HCT116 (cell line): Measurements from ENCODE around the gene CAMK2A. TPM values are rescaled to one million over a fixed set of nuclear protein-coding genes. Genes with fewer than 3 reads are reported as not detected.

Source experiments
- ATAC-seq: fragments of 200-7000 bp; cut with Tn5 transposase; 2 replicates; pipeline ENCODE4 v1.9.1; 2020; ENCODE audit warnings: mild to moderate bottlenecking, moderate library complexity
- BruUV-seq: library from RNA; stranded (reverse); fragments of 400-500 nt; replicated peaks from 2 replicates; lab custom pipeline; 2021; lab: Mats Ljungman, UMichigan
- CTCF ChIA-PET: fragments of 300-600 bp; sonication (Branson Sonifier 250); formaldehyde crosslinking; loops from one replicate; lab custom pipeline; 2021; ENCODE audit warnings: antibody characterized with exemption; lab: Charles Lee
- POLR2A ChIA-PET: fragments of 300-600, 350-600 bp; sonication (Branson Sonifier 250); formaldehyde crosslinking; loops from one replicate; lab custom pipeline; 2021; ENCODE audit warnings: antibody characterized with exemption; lab: Charles Lee
- RAD21 ChIA-PET, 2 experiments: fragments of 300-600 bp; sonication (Branson Sonifier 250); formaldehyde crosslinking; loops; one replicate each; lab custom pipeline; 2023; ENCODE audit warnings: low total read pairs in 2 of 2; ENCODE audit not compliant: uncharacterized antibody in 2 of 2, unreplicated experiment in 2 of 2, low non-redundant PET in 1 of 2; lab: Charles Lee
- DNase-seq: peaks from one replicate; pipeline ENCODE4 v3.0.0-alpha.2; 2010; ENCODE audit warnings: low read depth, low spot score
- H2AFZ ChIP-seq: fragments of 200-600 bp; shearing (Covaris generic), sonication (generic); 2 replicates; pipeline ENCODE4 v1.6.1; 2017; ENCODE audit warnings: low read depth, mixed run types, mixed read lengths, antibody characterized with exemption, low read length; ENCODE audit not compliant: poor library complexity, severe bottlenecking
- H3K27ac ChIP-seq: 2 replicates; pipeline ENCODE4 v1.5.1; 2012; ENCODE audit warnings: low read depth, low read length
- H3K27me3 ChIP-seq: fragments of 200-600 bp; sonication (generic); 2 replicates; pipeline ENCODE4 v1.6.1; 2016; ENCODE audit warnings: mixed run types, low read length, mixed read lengths; ENCODE audit not compliant: insufficient read depth
- H3K36me3 ChIP-seq, 2 experiments: fragments of 200-500 bp in 1 of 2; fragments of 200-600 bp in 1 of 2; sonication (Bioruptor generic) in 1 of 2; sonication (generic) in 1 of 2; 2 replicates each; pipeline versions ENCODE4 v1.5.1 to v1.6.1; 2014 to 2016; ENCODE audit warnings: low read length in 2 of 2, inconsistent platforms in 1 of 2, mixed read lengths in 1 of 2, mixed run types in 1 of 2; ENCODE audit not compliant: insufficient read depth in 2 of 2, control insufficient read depth in 1 of 2
- H3K4me1 ChIP-seq, 2 experiments: fragments of 200-600 bp in 1 of 2; sonication (generic) in 1 of 2; 2 replicates each; pipeline versions ENCODE4 v1.5.1 to v1.6.1; 2012 to 2017; ENCODE audit warnings: low read length in 2 of 2, inconsistent platforms in 1 of 2, mild to moderate bottlenecking in 1 of 2, mixed read lengths in 1 of 2, mixed run types in 1 of 2, moderate library complexity in 1 of 2; ENCODE audit not compliant: insufficient read depth in 2 of 2, control insufficient read depth in 1 of 2
- H3K4me2 ChIP-seq: fragments of 200-600 bp; sonication (generic); 2 replicates; pipeline ENCODE4 v1.6.1; 2017; ENCODE audit warnings: mixed run types, low read length, mixed read lengths
- H3K4me3 ChIP-seq, 2 experiments: fragments of 200-600 bp in 1 of 2; sonication (generic) in 1 of 2; replicated peaks in 1 of 2; 2 replicates each; pipeline ENCODE4 v1.5.1; 2011 to 2016; ENCODE audit warnings: low read length in 2 of 2, control low read depth in 1 of 2, low read depth in 1 of 2, mild to moderate bottlenecking in 1 of 2, mixed read lengths in 1 of 2, mixed run types in 1 of 2
- H3K79me2 ChIP-seq: fragments of 200-600 bp; sonication (generic); 2 replicates; pipeline ENCODE4 v1.6.1; 2017; ENCODE audit warnings: mild to moderate bottlenecking, mixed run types, low read length, moderate library complexity, mixed read lengths; ENCODE audit not compliant: insufficient read depth
- H3K9ac ChIP-seq: fragments of 200-600 bp; sonication (generic); 2 replicates; pipeline ENCODE4 v1.6.1; 2016; ENCODE audit warnings: low read length, mixed read lengths
- H3K9me2 ChIP-seq: fragments of 200-600 bp; sonication (generic), shearing (Covaris generic); 2 replicates; pipeline ENCODE4 v1.6.1; 2017; ENCODE audit warnings: mixed run types, mild to moderate bottlenecking, moderate library complexity; ENCODE audit not compliant: insufficient read depth
- H3K9me3 ChIP-seq, 2 experiments: fragments of 200-500 bp in 1 of 2; fragments of 200-600 bp in 1 of 2; sonication (Bioruptor generic) in 1 of 2; sonication (generic) in 1 of 2; 2 replicates each; pipeline ENCODE4 v1.6.1; 2014 to 2017; ENCODE audit warnings: low read length in 2 of 2, mixed read lengths in 2 of 2, inconsistent platforms in 1 of 2, low read depth in 1 of 2, mild to moderate bottlenecking in 1 of 2, mixed run types in 1 of 2, moderate library complexity in 1 of 2; ENCODE audit not compliant: control insufficient read depth in 1 of 2, insufficient read depth in 1 of 2
- H4K20me1 ChIP-seq: fragments of 200-600 bp; sonication (generic), shearing (Covaris generic); 2 replicates; pipeline ENCODE4 v1.6.1; 2017; ENCODE audit warnings: mixed run types, mild to moderate bottlenecking, moderate library complexity; ENCODE audit not compliant: insufficient read depth
- CEBPB ChIP-seq: IDR thresholded peaks from 2 replicates; pipeline ENCODE4 v1.6.1; 2012; ENCODE audit warnings: low read depth
- EGR1 ChIP-seq: IDR thresholded peaks from 2 replicates; pipeline ENCODE4 v1.6.1; 2012; ENCODE audit warnings: low read depth
- ELF1 ChIP-seq: IDR thresholded peaks from 2 replicates; pipeline ENCODE4 v1.6.1; 2012; ENCODE audit warnings: low read depth, borderline replicate concordance
- EZH2phosphoT487 ChIP-seq: fragments of 200-600 bp; IDR thresholded peaks from 2 replicates; pipeline ENCODE4 v1.6.1; 2018; ENCODE audit warnings: antibody characterized with exemption, borderline replicate concordance
- FOSL1 ChIP-seq: IDR thresholded peaks from 2 replicates; pipeline ENCODE4 v1.6.1; 2012; ENCODE audit warnings: low read depth
- JUND ChIP-seq: IDR thresholded peaks from 2 replicates; pipeline ENCODE4 v1.6.1; 2012
- POLR2AphosphoS5 ChIP-seq: IDR thresholded peaks from 2 replicates; pipeline ENCODE4 v1.6.1; 2011; ENCODE audit warnings: mild to moderate bottlenecking, low read depth, low read length, moderate library complexity
- RAD21 ChIP-seq: IDR thresholded peaks from 2 replicates; pipeline ENCODE4 v1.6.1; 2012; ENCODE audit warnings: low read depth, mild to moderate bottlenecking
- SP1 ChIP-seq: IDR thresholded peaks from 2 replicates; pipeline ENCODE4 v1.6.1; 2012; ENCODE audit warnings: low read depth
- TCF7L2 ChIP-seq: IDR thresholded peaks from 2 replicates; pipeline ENCODE4 v1.7.0; 2011; ENCODE audit warnings: borderline replicate concordance, inconsistent platforms; ENCODE audit not compliant: insufficient read depth, insufficient read length; ENCODE audit errors: extremely low read depth
- YY1 ChIP-seq: IDR thresholded peaks from 2 replicates; pipeline ENCODE4 v1.6.1; 2011; ENCODE audit warnings: low read length, low read depth, moderate library complexity, mild to moderate bottlenecking; ENCODE audit not compliant: insufficient replicate concordance; ENCODE audit errors: extremely low read depth
- ZFX ChIP-seq: fragments of 450-650 bp; IDR thresholded peaks from 2 replicates; pipeline ENCODE4 v1.6.1; 2017
- intact Hi-C: fragments of 100-400 bp; cut with micrococcal nuclease; formaldehyde crosslinking; loops from 2 replicates; pipeline ENCODE4 v1.10.0; 2022
- total RNA-seq: library from RNA; stranded (reverse); gene quantifications from one replicate; pipeline ENCODE4 v1.2.1, GENCODE V29; 2021; ENCODE audit not compliant: unreplicated experiment
- TF ChIP-seq, protein P1 (sequence below): IDR thresholded peaks from 2 replicates; pipeline ENCODE4 v1.6.1; 2011; ENCODE audit warnings: mild to moderate bottlenecking, low read length, moderate library complexity; ENCODE audit not compliant: insufficient replicate concordance; ENCODE audit errors: extremely low read depth
- TF ChIP-seq, protein P2 (sequence below): IDR thresholded peaks from 2 replicates; pipeline ENCODE4 v1.6.1; 2012; ENCODE audit warnings: low read depth
- TF ChIP-seq, protein P3 (sequence below): IDR thresholded peaks from 2 replicates; pipeline ENCODE4 v1.6.1; 2012

Gene CAMK2A
- total RNA-seq, 1 experiment from 2014 or later = not detected

DNA sequence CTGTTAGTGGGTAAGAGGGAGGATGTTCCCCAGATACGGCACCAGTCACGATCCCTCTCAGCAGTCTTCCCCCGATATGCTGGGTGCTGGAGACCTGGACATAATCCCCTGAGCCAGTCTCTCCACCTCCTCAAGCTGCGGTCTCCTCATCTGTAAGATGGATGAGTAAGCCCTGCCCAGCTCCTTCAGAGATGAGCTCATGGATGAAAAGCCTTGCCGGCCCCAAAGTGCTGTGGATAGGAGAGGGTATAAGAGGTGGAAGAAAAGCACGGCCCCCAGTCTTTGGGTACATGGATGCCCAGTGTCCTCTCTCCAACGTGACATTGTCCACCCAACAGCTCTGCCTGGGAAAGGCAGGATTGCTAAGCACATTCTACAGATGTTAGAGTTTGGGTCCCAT is 4.5 kb downstream of the CAMK2A start:
- Histone ChIP-seq H3K4me3 (no peak overlapping the region), H3K27ac (no peak overlapping the region), H3K36me3 (no peaks in the 10 kb centered on the region), H3K4me2 (no peak overlapping the region), H3K9ac (no peak overlapping the region), H4K20me1 (no peaks in the 10 kb centered on the region), H3K9me3 (no peaks in the 10 kb centered on the region)
- POLR2A ChIA-PET = no interaction called here
- CTCF ChIA-PET = no interaction called here
- BruUV-seq = no TSS peak
- TF ChIP-seq POLR2AphosphoS5 (no peak), ZFX (no peak), CEBPB (no peak), EGR1 (no peak), JUND (no peak), SP1 (no peak), EZH2phosphoT487 (no peak), FOSL1 (no peak), TCF7L2 (no peak), YY1 (no peak), ELF1 (no peak), RAD21 (no peak)
- TF ChIP-seq, protein P1, sequence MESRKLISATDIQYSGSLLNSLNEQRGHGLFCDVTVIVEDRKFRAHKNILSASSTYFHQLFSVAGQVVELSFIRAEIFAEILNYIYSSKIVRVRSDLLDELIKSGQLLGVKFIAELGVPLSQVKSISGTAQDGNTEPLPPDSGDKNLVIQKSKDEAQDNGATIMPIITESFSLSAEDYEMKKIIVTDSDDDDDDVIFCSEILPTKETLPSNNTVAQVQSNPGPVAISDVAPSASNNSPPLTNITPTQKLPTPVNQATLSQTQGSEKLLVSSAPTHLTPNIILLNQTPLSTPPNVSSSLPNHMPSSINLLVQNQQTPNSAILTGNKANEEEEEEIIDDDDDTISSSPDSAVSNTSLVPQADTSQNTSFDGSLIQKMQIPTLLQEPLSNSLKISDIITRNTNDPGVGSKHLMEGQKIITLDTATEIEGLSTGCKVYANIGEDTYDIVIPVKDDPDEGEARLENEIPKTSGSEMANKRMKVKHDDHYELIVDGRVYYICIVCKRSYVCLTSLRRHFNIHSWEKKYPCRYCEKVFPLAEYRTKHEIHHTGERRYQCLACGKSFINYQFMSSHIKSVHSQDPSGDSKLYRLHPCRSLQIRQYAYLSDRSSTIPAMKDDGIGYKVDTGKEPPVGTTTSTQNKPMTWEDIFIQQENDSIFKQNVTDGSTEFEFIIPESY = no peak
- TF ChIP-seq, protein P2, sequence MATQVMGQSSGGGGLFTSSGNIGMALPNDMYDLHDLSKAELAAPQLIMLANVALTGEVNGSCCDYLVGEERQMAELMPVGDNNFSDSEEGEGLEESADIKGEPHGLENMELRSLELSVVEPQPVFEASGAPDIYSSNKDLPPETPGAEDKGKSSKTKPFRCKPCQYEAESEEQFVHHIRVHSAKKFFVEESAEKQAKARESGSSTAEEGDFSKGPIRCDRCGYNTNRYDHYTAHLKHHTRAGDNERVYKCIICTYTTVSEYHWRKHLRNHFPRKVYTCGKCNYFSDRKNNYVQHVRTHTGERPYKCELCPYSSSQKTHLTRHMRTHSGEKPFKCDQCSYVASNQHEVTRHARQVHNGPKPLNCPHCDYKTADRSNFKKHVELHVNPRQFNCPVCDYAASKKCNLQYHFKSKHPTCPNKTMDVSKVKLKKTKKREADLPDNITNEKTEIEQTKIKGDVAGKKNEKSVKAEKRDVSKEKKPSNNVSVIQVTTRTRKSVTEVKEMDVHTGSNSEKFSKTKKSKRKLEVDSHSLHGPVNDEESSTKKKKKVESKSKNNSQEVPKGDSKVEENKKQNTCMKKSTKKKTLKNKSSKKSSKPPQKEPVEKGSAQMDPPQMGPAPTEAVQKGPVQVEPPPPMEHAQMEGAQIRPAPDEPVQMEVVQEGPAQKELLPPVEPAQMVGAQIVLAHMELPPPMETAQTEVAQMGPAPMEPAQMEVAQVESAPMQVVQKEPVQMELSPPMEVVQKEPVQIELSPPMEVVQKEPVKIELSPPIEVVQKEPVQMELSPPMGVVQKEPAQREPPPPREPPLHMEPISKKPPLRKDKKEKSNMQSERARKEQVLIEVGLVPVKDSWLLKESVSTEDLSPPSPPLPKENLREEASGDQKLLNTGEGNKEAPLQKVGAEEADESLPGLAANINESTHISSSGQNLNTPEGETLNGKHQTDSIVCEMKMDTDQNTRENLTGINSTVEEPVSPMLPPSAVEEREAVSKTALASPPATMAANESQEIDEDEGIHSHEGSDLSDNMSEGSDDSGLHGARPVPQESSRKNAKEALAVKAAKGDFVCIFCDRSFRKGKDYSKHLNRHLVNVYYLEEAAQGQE = no peak
- TF ChIP-seq, protein P3, sequence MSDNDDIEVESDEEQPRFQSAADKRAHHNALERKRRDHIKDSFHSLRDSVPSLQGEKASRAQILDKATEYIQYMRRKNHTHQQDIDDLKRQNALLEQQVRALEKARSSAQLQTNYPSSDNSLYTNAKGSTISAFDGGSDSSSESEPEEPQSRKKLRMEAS = no peak
- TF ChIP-seq, all 23 proteins: peak for 0
- DNase-seq (no peak), ATAC-seq (no peak)
- H3K4me1 ChIP-seq = no peaks in the 10 kb centered on the region
- peaks cover under 1% of the 10 kb centered on the region; the same call in 1 of the 2 replicates for H3K27me3 ChIP-seq
- RAD21 ChIA-PET = no interaction called here
- no peaks in the 10 kb centered on the region for H3K79me2 ChIP-seq
- intact Hi-C loops = no loop called here
- H2AFZ ChIP-seq = no peak overlapping the region
- no peaks in the 10 kb centered on the region for H3K9me2 ChIP-seq
